Progenitor cell of endocrine pancreas (in vitro differentiated cells): Measurements from ENCODE around the gene PPT2. TPM values are rescaled to one million over a fixed set of nuclear protein-coding genes. Genes with fewer than 3 reads are reported as not detected.
A peak's percentile ranks its signal among the peaks of the same experiment; 100 is the strongest.
"Not testable (repeated sequence)": the region's sequence is repeated elsewhere in the genome, so short reads cannot be mapped to it uniquely, and the experiment has no call there.

ENCODE experiments used
- DNase-seq: peaks from one replicate; pipeline ENCODE4 v3.0.0; 2021; ENCODE audit warnings: low spot score; ENCODE audit not compliant: unreplicated experiment
- H3K27ac Mint-ChIP-seq: 2 replicates; pipeline ENCODE4 v1.8.0; 2021; ENCODE audit warnings: mild to moderate bottlenecking, moderate library complexity, mixed read lengths
- H3K27me3 Mint-ChIP-seq: 2 replicates; pipeline ENCODE4 v1.8.0; 2021; ENCODE audit warnings: mixed read lengths
- H3K36me3 Mint-ChIP-seq: 2 replicates; pipeline ENCODE4 v1.8.0; 2022; ENCODE audit warnings: mixed read lengths; ENCODE audit not compliant: insufficient read depth
- H3K4me1 Mint-ChIP-seq: 2 replicates; pipeline ENCODE4 v1.8.0; 2021; ENCODE audit warnings: low read depth, mixed read lengths
- H3K4me3 Mint-ChIP-seq: 2 replicates; pipeline ENCODE4 v1.8.0; 2021; ENCODE audit warnings: low read depth, mild to moderate bottlenecking, moderate library complexity, mixed read lengths
- H3K9me3 Mint-ChIP-seq: 2 replicates; pipeline ENCODE4 v1.8.0; 2021; ENCODE audit warnings: low read depth, mixed read lengths
- CTCF ChIP-seq: fragments of 200-600 bp; sonication (generic); IDR thresholded peaks from one replicate; pipeline ENCODE4 v1.5.0; 2021; ENCODE audit warnings: antibody characterized with exemption, mild to moderate bottlenecking; ENCODE audit not compliant: unreplicated experiment
- total RNA-seq: library from RNA; stranded (reverse); gene quantifications from 2 replicates; pipeline ENCODE4 v1.2.1, GENCODE V29; 2021

Gene PPT2
- total RNA-seq, 1 donor from 2014 or later, result 80.8 TPM

- no peaks in the 10 kb centered on the region for H3K9me3 Mint-ChIP-seq
- H3K4me1 Mint-ChIP-seq, result peaks cover 36% of the 10 kb centered on the region
- H3K27ac Mint-ChIP-seq, result no peak overlapping the region
- TF ChIP-seq CTCF, result no peak
- peaks cover 26% of the 10 kb centered on the region for H3K36me3 Mint-ChIP-seq
- H3K27me3 Mint-ChIP-seq, result no peaks in the 10 kb centered on the region
- no peak for DNase-seq
- no peak overlapping the region for H3K4me3 Mint-ChIP-seq
Measured at GRCh38 chr6:32183030-32183429, 29.1 kb downstream of the PPT2 start.

GRCh38 chr6:32183483-32184083, 29.6 kb downstream of the PPT2 start:
- no peak for TF ChIP-seq CTCF
- Mint-ChIP-seq H3K4me1 (peaks cover 41% of the 10 kb centered on the region), H3K27me3 (no peaks in the 10 kb centered on the region), H3K9me3 (no peaks in the 10 kb centered on the region), H3K27ac (no peak overlapping the region), H3K36me3 (peaks cover 26% of the 10 kb centered on the region), H3K4me3 (no peak overlapping the region)
- DNase-seq, result no peak

- Mint-ChIP-seq H3K9me3 (no peaks in the 10 kb centered on the region), H3K27ac (no peak within 1 kb of the TSS), H3K4me3 (no peak within 1 kb of the TSS), H3K36me3 (peaks cover 24% of the 10 kb centered on the region), H3K27me3 (no peaks in the 10 kb centered on the region), H3K4me1 (peaks cover 41% of the 10 kb centered on the region)
- TF ChIP-seq CTCF, result no peak
- DNase-seq, result no peak
Measured at GRCh38 chr6:32184084-32184640, 30.2 kb downstream of the PPT2 start, which contains the start of gene AGER. TSS of gene AGER (minus strand) at chr6:32184253. CDS start at chr6:32184222, 31 bp downstream.

- peaks cover 35% of the 10 kb centered on the region for H3K4me1 Mint-ChIP-seq
- H3K36me3 Mint-ChIP-seq, result peaks cover 18% of the 10 kb centered on the region
- H3K27me3 Mint-ChIP-seq, H3K9me3 Mint-ChIP-seq, DNase-seq: not testable (repeated sequence)
- peak overlapping the region; percentile 38 for H3K4me3 Mint-ChIP-seq
- H3K27ac Mint-ChIP-seq, result peak overlapping the region; percentile 91
Measured at GRCh38 chr6:32185681-32186131, 31.8 kb downstream of the PPT2 start.

GRCh38 chr6:32186151-32186840, 32.4 kb downstream of the PPT2 start:
- not testable (repeated sequence) for H3K27me3 Mint-ChIP-seq, H3K9me3 Mint-ChIP-seq, DNase-seq
- H3K27ac Mint-ChIP-seq, result peak overlapping the region; percentile 91
- peaks cover 14% of the 10 kb centered on the region for H3K36me3 Mint-ChIP-seq
- peak overlapping the region; percentile 38 for H3K4me3 Mint-ChIP-seq
- peaks cover 39% of the 10 kb centered on the region for H3K4me1 Mint-ChIP-seq

GRCh38 chr6:32187009-32187709, 33.2 kb downstream of the PPT2 start:
- Mint-ChIP-seq H3K4me1 (peaks cover 42% of the 10 kb centered on the region), H3K4me3 (peak overlapping the region; percentile 31), H3K27ac (peak overlapping the region; percentile 81), H3K27me3 (no peaks in the 10 kb centered on the region), H3K9me3 (no peaks in the 10 kb centered on the region), H3K36me3 (peaks cover 14% of the 10 kb centered on the region)
- no peak for TF ChIP-seq CTCF
- no peak for DNase-seq

- H3K9me3 Mint-ChIP-seq, DNase-seq, H3K27me3 Mint-ChIP-seq: not testable (repeated sequence)
- peaks cover 46% of the 10 kb centered on the region for H3K4me1 Mint-ChIP-seq
- H3K4me3 Mint-ChIP-seq, result peak overlapping the region; percentile 87
- H3K27ac Mint-ChIP-seq, result peak overlapping the region; percentile 81
- H3K36me3 Mint-ChIP-seq, result peaks cover 14% of the 10 kb centered on the region
Measured at GRCh38 chr6:32187725-32188380, 33.9 kb downstream of the PPT2 start.
